OCI-LY1 (cell line): Measurements from ENCODE around the gene IFITM2.
"Not testable (repeated sequence)": the region's sequence is repeated elsewhere in the genome, so short reads cannot be mapped to it uniquely, and the experiment has no call there.

Experiments
- EZH2 ChIP-seq: fragments of 200-600 bp; sonication (generic), shearing (Covaris generic); IDR thresholded peaks from 2 replicates; pipeline ENCODE4 v1.8.0; 2017; ENCODE audit warnings: borderline replicate concordance, mixed run types, mild to moderate bottlenecking, antibody characterized with exemption, low read length, moderate library complexity, mixed read lengths
- TF ChIP-seq, protein P1 (sequence below): fragments of 200-600 bp; sonication (generic), shearing (Covaris generic); IDR thresholded peaks from 2 replicates; pipeline ENCODE4 v1.5.1; 2017; ENCODE audit warnings: mild to moderate bottlenecking, antibody characterized with exemption, low read length, moderate library complexity, mixed read lengths

DNA sequence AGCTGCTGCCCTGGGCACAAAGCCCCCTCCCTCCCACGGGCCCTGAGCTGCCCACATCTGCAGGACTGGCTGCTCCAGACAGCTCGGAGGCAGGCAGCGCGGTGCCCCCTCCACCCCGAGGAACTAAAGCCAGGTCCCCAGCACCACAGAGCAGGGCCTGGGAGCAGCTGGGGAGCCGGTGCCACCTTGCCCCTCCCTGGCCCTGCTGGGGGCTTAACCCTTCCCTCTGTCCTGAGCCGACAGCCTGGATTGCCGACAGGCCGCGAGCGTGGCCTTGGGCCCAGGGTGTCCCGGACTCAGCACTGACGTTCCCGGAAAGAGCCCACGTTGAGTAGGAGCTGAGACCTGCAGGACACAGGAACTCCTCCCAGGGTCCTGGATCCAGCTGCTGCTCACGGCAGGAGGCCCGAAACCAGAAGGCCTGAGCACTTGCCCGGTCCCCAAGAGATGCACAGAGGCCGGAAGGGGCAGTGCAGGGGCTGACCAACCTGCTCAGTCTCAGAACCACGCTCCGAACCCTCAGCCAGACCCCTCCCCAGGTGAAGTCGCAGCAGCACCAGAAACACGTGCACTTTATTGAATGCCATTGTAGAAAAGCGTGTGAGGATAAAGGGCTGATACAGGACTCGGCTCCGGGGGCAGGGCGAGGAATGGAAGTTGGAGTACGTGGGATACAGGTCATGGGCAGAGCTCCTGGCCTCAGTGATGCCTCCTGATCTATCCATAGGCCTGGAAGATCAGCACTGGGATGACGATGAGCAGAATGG, 11.7 kb downstream of the IFITM2 start:
- TF ChIP-seq, protein P1, sequence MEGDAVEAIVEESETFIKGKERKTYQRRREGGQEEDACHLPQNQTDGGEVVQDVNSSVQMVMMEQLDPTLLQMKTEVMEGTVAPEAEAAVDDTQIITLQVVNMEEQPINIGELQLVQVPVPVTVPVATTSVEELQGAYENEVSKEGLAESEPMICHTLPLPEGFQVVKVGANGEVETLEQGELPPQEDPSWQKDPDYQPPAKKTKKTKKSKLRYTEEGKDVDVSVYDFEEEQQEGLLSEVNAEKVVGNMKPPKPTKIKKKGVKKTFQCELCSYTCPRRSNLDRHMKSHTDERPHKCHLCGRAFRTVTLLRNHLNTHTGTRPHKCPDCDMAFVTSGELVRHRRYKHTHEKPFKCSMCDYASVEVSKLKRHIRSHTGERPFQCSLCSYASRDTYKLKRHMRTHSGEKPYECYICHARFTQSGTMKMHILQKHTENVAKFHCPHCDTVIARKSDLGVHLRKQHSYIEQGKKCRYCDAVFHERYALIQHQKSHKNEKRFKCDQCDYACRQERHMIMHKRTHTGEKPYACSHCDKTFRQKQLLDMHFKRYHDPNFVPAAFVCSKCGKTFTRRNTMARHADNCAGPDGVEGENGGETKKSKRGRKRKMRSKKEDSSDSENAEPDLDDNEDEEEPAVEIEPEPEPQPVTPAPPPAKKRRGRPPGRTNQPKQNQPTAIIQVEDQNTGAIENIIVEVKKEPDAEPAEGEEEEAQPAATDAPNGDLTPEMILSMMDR = not testable (repeated sequence)
- TF ChIP-seq EZH2 = not testable (repeated sequence)
